ENCODE measurements around the gene USP31.

USP31 gene

DNA sequence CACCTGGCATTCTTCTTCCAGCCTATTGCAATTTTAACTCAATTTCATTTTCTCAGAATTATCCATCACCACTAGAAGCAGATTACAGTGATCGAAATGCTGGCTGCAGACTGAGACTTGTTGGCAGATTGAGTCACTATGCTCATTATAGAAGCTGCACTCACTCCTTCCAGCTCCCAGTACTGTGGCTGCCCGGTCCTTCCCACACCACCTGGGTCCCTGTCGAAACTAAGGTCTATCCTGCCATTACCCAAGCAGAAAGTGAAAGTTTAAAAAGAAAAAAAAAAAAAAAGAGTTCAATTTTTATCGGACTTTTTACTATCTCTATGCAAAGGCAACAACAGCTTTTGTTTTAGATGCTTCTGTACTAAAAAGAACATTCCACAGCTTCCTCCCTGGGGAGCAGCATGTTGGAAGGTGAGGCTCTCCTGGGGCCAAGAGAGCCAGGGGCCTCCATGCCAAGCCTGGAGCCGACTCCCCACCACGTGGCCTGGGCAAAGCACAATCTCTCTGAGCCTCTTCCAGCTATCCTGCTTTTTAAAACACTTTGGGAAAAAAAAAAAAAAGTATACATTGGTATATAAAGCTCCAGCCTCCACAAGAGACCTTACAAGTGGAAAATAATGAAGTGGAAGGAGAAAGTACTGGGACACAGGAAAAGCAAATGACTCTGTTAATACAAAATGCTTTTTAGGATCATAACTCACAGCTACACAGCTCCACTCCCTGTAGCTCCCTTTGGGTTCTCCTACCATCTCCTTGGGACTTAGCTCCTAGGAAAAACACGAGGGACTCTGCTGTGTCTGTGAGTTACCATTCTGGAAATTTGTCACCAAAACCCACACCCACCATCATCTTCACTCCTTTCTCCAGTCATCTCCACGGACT lies 77.8 kb downstream of the USP31 start:
- Histone ChIP-seq H3K27ac (ENCODE audit: low read length) (peak overlapping the region; percentile 64), H3K36me3 (ENCODE audit: control insufficient read depth in 1 of 2, insufficient read depth in 2 of 2, low read length in 2 of 2) (peaks cover 30 to 36% of the 10 kb centered on the region in 2 donors), H3K4me3 (ENCODE audit: low read depth in 1 of 2, low read length in 2 of 2) (peak overlapping the region in 1 of 2 donors; percentile 7)

GRCh38 chr16:23069844-23070243 lies 79.4 kb downstream of the USP31 start:
- Histone ChIP-seq H3K9me3 (ENCODE audit: control insufficient read depth in 1 of 2, low read length in 2 of 2) (no peaks in the 10 kb centered on the region), H3K36me3 (ENCODE audit: control insufficient read depth in 1 of 2, insufficient read depth in 2 of 2, low read length in 2 of 2) (peaks cover 30 to 36% of the 10 kb centered on the region in 2 donors), H3K27ac (ENCODE audit: low read length) (no peak overlapping the region), H3K4me1 (ENCODE audit: control insufficient read depth in 1 of 2, insufficient read depth in 2 of 2, low read length in 2 of 2) (peaks cover 5 to 17% of the 10 kb centered on the region in 2 donors), H3K4me3 (ENCODE audit: low read depth in 1 of 2, low read length in 2 of 2) (no peak overlapping the region), H3K27me3 (ENCODE audit: low read depth, low read length) (no peaks in the 10 kb centered on the region)

More for the DNA sequence above, 77.8 kb downstream of the USP31 start:
- H3K27me3 ChIP-seq (ENCODE audit: low read depth, low read length), result no peaks in the 10 kb centered on the region
- H3K9me3 ChIP-seq (ENCODE audit: control insufficient read depth in 1 of 2, low read length in 2 of 2), result no peaks in the 10 kb centered on the region
- peaks cover 5 to 17% of the 10 kb centered on the region in 2 donors for H3K4me1 ChIP-seq (ENCODE audit: control insufficient read depth in 1 of 2, insufficient read depth in 2 of 2, low read length in 2 of 2)

DNA sequence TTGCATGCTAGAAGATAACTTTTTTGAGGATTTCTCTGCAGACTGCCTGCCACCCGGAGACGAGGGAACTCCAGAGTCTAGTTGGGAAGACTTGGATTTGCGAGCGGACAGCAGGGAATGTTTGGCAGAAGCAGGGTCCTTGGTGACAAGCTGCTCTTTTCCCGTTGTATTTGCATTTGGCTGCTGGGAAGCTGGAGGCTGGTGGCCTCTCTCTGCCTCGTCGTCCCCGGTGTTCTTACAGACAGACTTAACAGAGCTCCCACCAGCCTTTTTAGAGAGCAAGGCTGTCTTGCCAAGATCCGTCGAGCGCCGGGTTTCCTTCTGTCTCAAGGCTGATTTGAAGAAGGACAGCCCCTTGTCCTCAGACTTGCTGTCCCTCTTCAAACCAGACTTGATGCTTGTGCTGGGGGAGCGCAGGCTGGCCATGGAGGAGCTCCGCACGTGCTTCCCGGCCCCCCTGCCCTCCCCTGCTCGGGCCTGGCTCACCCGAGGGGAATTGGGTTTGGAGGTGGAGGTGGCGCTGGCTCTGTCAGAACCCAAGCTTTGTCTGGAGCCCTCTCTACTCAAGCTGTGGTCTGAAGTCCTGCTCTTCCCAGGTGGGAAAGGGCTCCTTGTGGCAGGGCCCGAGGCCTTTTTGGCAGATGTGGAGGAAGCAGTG lies 81.0 kb downstream of the USP31 start:
- peaks cover 5 to 17% of the 10 kb centered on the region in 2 donors for H3K4me1 ChIP-seq (ENCODE audit: control insufficient read depth in 1 of 2, insufficient read depth in 2 of 2, low read length in 2 of 2)
- no peak overlapping the region for H3K27ac ChIP-seq (ENCODE audit: low read length)
- H3K9me3 ChIP-seq (ENCODE audit: control insufficient read depth in 1 of 2, low read length in 2 of 2), result no peaks in the 10 kb centered on the region
- H3K4me3 ChIP-seq (ENCODE audit: low read depth in 1 of 2, low read length in 2 of 2), result no peak overlapping the region
- peaks cover 29 to 36% of the 10 kb centered on the region in 2 donors for H3K36me3 ChIP-seq (ENCODE audit: control insufficient read depth in 1 of 2, insufficient read depth in 2 of 2, low read length in 2 of 2)
- H3K27me3 ChIP-seq (ENCODE audit: low read depth, low read length), result no peaks in the 10 kb centered on the region

- Histone ChIP-seq H3K27me3 (ENCODE audit: low read depth, low read length) (no peaks in the 10 kb centered on the region), H3K4me1 (ENCODE audit: control insufficient read depth in 1 of 2, insufficient read depth in 2 of 2, low read length in 2 of 2) (peaks cover 1 to 11% of the 10 kb centered on the region in 2 donors), H3K9me3 (ENCODE audit: control insufficient read depth in 1 of 2, low read length in 2 of 2) (no peaks in the 10 kb centered on the region), H3K4me3 (ENCODE audit: low read depth in 1 of 2, low read length in 2 of 2) (no peak overlapping the region), H3K36me3 (ENCODE audit: control insufficient read depth in 1 of 2, insufficient read depth in 2 of 2, low read length in 2 of 2) (peaks cover 22 to 28% of the 10 kb centered on the region in 2 donors), H3K27ac (ENCODE audit: low read length) (no peak overlapping the region)
Measured at GRCh38 chr16:23066676-23067075, 82.6 kb downstream of the USP31 start.

DNA sequence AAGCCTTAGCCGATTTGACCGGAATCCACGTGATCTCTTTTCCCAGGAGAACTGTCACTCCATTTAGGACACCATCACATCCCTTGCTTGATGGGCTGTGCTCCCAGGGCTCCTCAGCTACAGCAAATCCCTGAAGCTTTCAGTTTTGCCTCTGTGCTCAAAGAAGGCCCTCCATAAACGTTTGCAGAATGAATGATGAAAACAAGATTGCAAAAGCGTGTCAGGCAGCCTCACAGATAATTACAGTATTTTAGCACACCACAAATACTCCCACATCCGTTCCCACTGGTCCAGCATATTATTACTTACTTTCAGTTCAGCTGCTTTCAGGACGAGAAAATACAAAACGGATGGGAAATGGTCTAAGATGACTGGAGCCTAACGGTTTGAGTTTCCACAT lies 84.6 kb downstream of the USP31 start:
- Histone ChIP-seq H3K4me3 (ENCODE audit: low read depth in 1 of 2, low read length in 2 of 2) (no peak overlapping the region), H3K4me1 (ENCODE audit: control insufficient read depth in 1 of 2, insufficient read depth in 2 of 2, low read length in 2 of 2) (peaks cover 0 to 9% of the 10 kb centered on the region in 2 donors), H3K36me3 (ENCODE audit: control insufficient read depth in 1 of 2, insufficient read depth in 2 of 2, low read length in 2 of 2) (peaks cover 18 to 28% of the 10 kb centered on the region in 2 donors), H3K9me3 (ENCODE audit: control insufficient read depth in 1 of 2, low read length in 2 of 2) (no peaks in the 10 kb centered on the region), H3K27me3 (ENCODE audit: low read depth, low read length) (no peaks in the 10 kb centered on the region), H3K27ac (ENCODE audit: low read length) (no peak overlapping the region)

DNA sequence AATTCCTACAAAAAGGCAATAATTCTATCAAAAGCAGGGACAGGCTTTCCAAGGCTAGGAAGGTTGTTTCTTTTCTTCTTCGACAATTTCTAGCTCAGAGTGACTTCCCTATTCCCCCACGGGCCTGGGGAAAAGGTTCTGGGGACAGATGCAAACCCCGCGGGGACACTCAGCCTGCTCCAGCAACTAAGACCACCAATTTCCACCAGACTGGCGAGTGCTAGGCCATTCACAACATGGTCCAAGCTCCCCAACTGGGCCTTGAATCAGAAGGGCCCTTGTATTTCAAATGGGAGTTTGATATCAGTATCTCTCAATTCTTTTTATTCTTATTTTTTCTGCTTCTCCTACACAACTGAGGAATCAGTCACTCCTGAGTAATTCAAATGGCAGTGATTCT lies 86.7 kb downstream of the USP31 start:
- no peaks in the 10 kb centered on the region for H3K9me3 ChIP-seq (ENCODE audit: control insufficient read depth in 1 of 2, low read length in 2 of 2)
- H3K27me3 ChIP-seq (ENCODE audit: low read depth, low read length), result no peaks in the 10 kb centered on the region
- no peak overlapping the region for H3K27ac ChIP-seq (ENCODE audit: low read length)
- peaks cover 0 to 9% of the 10 kb centered on the region in 2 donors for H3K4me1 ChIP-seq (ENCODE audit: control insufficient read depth in 1 of 2, insufficient read depth in 2 of 2, low read length in 2 of 2)
- H3K36me3 ChIP-seq (ENCODE audit: control insufficient read depth in 1 of 2, insufficient read depth in 2 of 2, low read length in 2 of 2), result peaks cover 0 to 8% of the 10 kb centered on the region in 2 donors
- H3K4me3 ChIP-seq (ENCODE audit: low read depth in 1 of 2, low read length in 2 of 2), result no peak overlapping the region

DNA sequence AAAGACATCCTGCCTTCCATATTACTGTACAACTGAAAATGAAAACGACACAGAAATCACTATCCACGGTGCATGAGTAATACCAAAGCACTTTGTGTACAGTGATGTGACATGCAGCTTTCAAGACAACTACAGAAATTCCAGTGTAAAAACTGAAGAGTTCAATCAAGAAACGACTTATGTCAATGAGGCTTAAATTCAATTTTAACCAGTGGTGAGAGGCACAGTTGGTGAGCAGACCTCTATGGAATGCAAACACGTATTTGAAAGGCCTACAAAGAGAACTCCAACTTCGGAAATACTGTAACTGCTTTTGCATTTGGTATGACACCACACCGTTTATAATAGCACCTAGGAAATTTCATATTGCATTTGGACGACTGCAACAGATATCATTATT lies 87.6 kb downstream of the USP31 start:
- Histone ChIP-seq H3K36me3 (ENCODE audit: control insufficient read depth in 1 of 2, insufficient read depth in 2 of 2, low read length in 2 of 2) (no peaks in the 10 kb centered on the region), H3K4me1 (ENCODE audit: control insufficient read depth in 1 of 2, insufficient read depth in 2 of 2, low read length in 2 of 2) (peaks cover 0 to 9% of the 10 kb centered on the region in 2 donors), H3K4me3 (ENCODE audit: low read depth in 1 of 2, low read length in 2 of 2) (no peak overlapping the region), H3K27me3 (ENCODE audit: low read depth, low read length) (no peaks in the 10 kb centered on the region), H3K9me3 (ENCODE audit: control insufficient read depth in 1 of 2, low read length in 2 of 2) (no peaks in the 10 kb centered on the region), H3K27ac (ENCODE audit: low read length) (no peak overlapping the region)

DNA sequence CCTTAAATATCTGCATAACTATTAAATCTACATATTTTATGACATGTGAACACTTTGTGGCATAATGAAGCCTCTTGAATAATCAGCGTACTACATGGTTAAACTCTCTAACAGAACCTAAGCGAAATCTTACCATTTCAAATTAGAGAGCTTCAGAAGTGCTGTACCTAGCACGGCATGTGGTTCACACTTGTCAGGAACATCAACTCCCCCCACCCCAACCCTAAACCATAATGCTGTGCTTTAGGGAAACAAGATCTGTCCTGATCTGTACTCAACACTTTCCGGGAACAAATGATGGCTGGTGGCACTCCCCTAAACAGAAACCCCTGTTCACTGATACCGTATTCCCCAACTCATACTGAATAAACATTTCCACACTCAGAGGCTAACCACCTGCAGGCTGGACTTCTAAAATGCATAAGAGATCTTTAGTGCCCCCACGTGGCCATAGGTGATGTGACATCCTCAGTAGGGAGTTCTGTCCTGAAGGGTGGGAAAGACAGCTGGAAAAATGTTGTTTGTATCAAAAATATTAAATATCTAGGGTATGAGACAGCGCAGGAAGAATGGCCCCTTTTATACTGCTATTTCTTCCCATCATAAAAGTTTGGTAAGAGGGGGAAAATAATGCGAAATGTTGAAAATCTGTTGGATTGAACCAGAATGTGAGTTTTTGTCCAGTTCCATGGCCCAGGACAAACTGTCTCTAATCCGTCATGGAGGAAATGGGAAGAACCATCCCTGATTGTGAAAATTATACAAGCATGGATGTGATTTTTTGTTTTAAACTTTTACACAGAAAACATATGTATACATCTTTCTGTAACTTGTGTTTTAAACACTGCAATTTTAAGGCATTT lies 88.6 kb downstream of the USP31 start:
- Histone ChIP-seq H3K36me3 (ENCODE audit: control insufficient read depth in 1 of 2, insufficient read depth in 2 of 2, low read length in 2 of 2) (no peaks in the 10 kb centered on the region), H3K27me3 (ENCODE audit: low read depth, low read length) (no peaks in the 10 kb centered on the region), H3K27ac (ENCODE audit: low read length) (no peak overlapping the region), H3K4me3 (ENCODE audit: low read depth in 1 of 2, low read length in 2 of 2) (no peak overlapping the region), H3K4me1 (ENCODE audit: control insufficient read depth in 1 of 2, insufficient read depth in 2 of 2, low read length in 2 of 2) (peaks cover 0 to 9% of the 10 kb centered on the region in 2 donors), H3K9me3 (ENCODE audit: control insufficient read depth in 1 of 2, low read length in 2 of 2) (no peaks in the 10 kb centered on the region)

- Histone ChIP-seq H3K4me1 (ENCODE audit: control insufficient read depth in 1 of 2, insufficient read depth in 2 of 2, low read length in 2 of 2) (peaks cover 0 to 9% of the 10 kb centered on the region in 2 donors), H3K36me3 (ENCODE audit: control insufficient read depth in 1 of 2, insufficient read depth in 2 of 2, low read length in 2 of 2) (no peaks in the 10 kb centered on the region), H3K9me3 (ENCODE audit: control insufficient read depth in 1 of 2, low read length in 2 of 2) (no peaks in the 10 kb centered on the region), H3K4me3 (ENCODE audit: low read depth in 1 of 2, low read length in 2 of 2) (no peak overlapping the region), H3K27ac (ENCODE audit: low read length) (no peak overlapping the region), H3K27me3 (ENCODE audit: low read depth, low read length) (no peaks in the 10 kb centered on the region)
Measured at GRCh38 chr16:23059433-23059832, 89.8 kb downstream of the USP31 start.

- Histone ChIP-seq H3K27ac (ENCODE audit: low read length) (no peak overlapping the region), H3K4me3 (ENCODE audit: low read depth in 1 of 2, low read length in 2 of 2) (no peak overlapping the region), H3K27me3 (ENCODE audit: low read depth, low read length) (no peaks in the 10 kb centered on the region), H3K4me1 (ENCODE audit: control insufficient read depth in 1 of 2, insufficient read depth in 2 of 2, low read length in 2 of 2) (peaks cover 0 to 9% of the 10 kb centered on the region in 2 donors), H3K9me3 (ENCODE audit: control insufficient read depth in 1 of 2, low read length in 2 of 2) (no peaks in the 10 kb centered on the region), H3K36me3 (ENCODE audit: control insufficient read depth in 1 of 2, insufficient read depth in 2 of 2, low read length in 2 of 2) (no peaks in the 10 kb centered on the region)
Measured at GRCh38 chr16:23058576-23058975, 90.7 kb downstream of the USP31 start.

Data from muscle layer of duodenum (tissue), 2 donors.